ENCODE measurements around the gene DNAI4. TPM values are rescaled to one million over a fixed set of nuclear protein-coding genes. Genes with fewer than 3 reads are reported as not detected.
A peak's percentile ranks its signal among the peaks of the same experiment; 100 is the strongest.
"Not testable (repeated sequence)": the region's sequence is repeated elsewhere in the genome, so short reads cannot be mapped to it uniquely, and the experiment has no call there.

The DNAI4 gene
- total and polyA plus RNA-seq, 2 donors (not counting 1 experiment from before 2014, with no cell fraction given), result 0.30 to 2.7 TPM

- Mint-ChIP-seq H3K4me1 (peaks cover 13% of the 10 kb centered on the region), H3K9me3 (ENCODE audit: insufficient read depth) (no peaks in the 10 kb centered on the region), H3K27me3 (no peaks in the 10 kb centered on the region), H3K4me3 (peak overlapping the region; percentile 44), H3K27ac (no peak overlapping the region)
- Histone ChIP-seq H3K36me3 (replicated peaks in 1 of 2; ENCODE audit: control extremely low read depth in 1 of 2, control insufficient read depth in 1 of 2, extremely low read depth in 1 of 2, insufficient read depth in 2 of 2, low read length in 1 of 2) (no peaks in the 10 kb centered on the region), H3K9me3 (ENCODE audit: control extremely low read depth in 1 of 3, control insufficient read depth in 2 of 3, insufficient read depth in 1 of 3, low read length in 2 of 3) (no peaks in the 10 kb centered on the region), H3K9ac (ENCODE audit: low read length) (peak overlapping the region; percentile 37), H3K79me2 (ENCODE audit: control insufficient read depth, insufficient read depth, low read length) (no peaks in the 10 kb centered on the region), H2AFZ (ENCODE audit: insufficient read depth, low read depth, low read length, poor library complexity, severe bottlenecking) (peak overlapping the region; percentile 24), H4K20me1 (ENCODE audit: control insufficient read depth, insufficient read depth, low read length, poor library complexity, severe bottlenecking) (no peaks in the 10 kb centered on the region), H3K27ac (ENCODE audit: low read length in 2 of 2) (peak overlapping the region in 1 of 2 donors; percentile 36), H3K4me1 (ENCODE audit: control insufficient read depth in 2 of 2, insufficient read depth in 2 of 2, low read length in 2 of 2) (peaks cover 6 to 11% of the 10 kb centered on the region in 2 donors), H3K4me2 (replicated peaks; ENCODE audit: low read depth, low read length, poor library complexity, severe bottlenecking) (peak overlapping the region; percentile 54), H3K27me3 (replicated peaks in 1 of 4; ENCODE audit: control extremely low read depth in 1 of 4, control insufficient read depth in 3 of 4, insufficient read depth in 4 of 4, low read length in 3 of 4) (no peaks in the 10 kb centered on the region), H3K4me3 (ENCODE audit: control extremely low read depth in 1 of 5, extremely low read depth in 1 of 5, insufficient read depth in 1 of 5, low read depth in 2 of 5, low read length in 4 of 5) (no peak overlapping the region)
- no peak for TF ChIP-seq CTCF (IDR thresholded peaks at IDR 0.05)
- no peak for TF ChIP-seq EZH2 (IDR thresholded peaks at IDR 0.05; ENCODE audit: borderline replicate concordance, insufficient read depth, low read depth, low read length, poor library complexity, severe bottlenecking)
- intact Hi-C loops (cut with micrococcal nuclease), result no loop called here
- ATAC-seq (ENCODE audit: low read depth) (peak; percentile 21), DNase-seq (no peak)
- CTCF ChIA-PET, result interaction anchor here (0.7 to 1.1 kb wide), 3 partner anchors 22 to 449 kb away, joined by 3 read pairs; no protein-coding TSS in a partner anchor
- POLR2A ChIA-PET, result interaction anchor here (0.7 kb wide), 1 partner anchor 59 kb away, joined by 3 read pairs; no protein-coding TSS in a partner anchor
- no CpG with 5 or more reads among the region's 6 CpGs for WGBS (ENCODE audit: insufficient coverage)
Measured at GRCh38 chr1:66788231-66788939, 136.3 kb downstream of the DNAI4 start.

DNA sequence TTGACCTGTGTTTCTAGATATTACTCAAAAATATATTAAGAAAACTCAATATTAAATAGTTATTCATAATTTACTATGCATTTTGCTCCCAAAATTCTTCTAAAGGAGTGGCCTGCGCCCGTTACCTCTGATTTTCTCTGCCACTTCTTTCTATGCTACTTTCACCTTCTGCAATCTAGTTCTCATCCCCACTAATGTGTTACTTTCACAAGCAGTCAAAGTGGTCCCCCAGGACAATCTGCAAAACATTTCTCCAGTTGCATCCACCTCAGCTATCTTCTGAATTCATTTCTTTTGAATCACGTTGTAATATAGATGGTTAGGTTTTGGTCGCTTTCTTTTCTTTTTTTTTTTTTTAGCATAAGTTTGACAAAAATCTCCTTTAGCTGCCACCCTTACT, 137.0 kb downstream of the DNAI4 start:
- H3K9me3 ChIP-seq (ENCODE audit: control extremely low read depth in 1 of 3, control insufficient read depth in 2 of 3, insufficient read depth in 1 of 3, low read length in 2 of 3), result no peaks in the 10 kb centered on the region
- H3K27me3 Mint-ChIP-seq, result no peaks in the 10 kb centered on the region
- H3K4me2 ChIP-seq (replicated peaks; ENCODE audit: low read depth, low read length, poor library complexity, severe bottlenecking), result peak overlapping the region; percentile 54
- H3K27ac ChIP-seq (ENCODE audit: low read length in 2 of 2), result no peak overlapping the region
- TF ChIP-seq CTCF (IDR thresholded peaks at IDR 0.05) (no peak), EZH2 (IDR thresholded peaks at IDR 0.05; ENCODE audit: borderline replicate concordance, insufficient read depth, low read depth, low read length, poor library complexity, severe bottlenecking) (no peak)
- CTCF ChIA-PET, result interaction anchor here (1.0 to 1.1 kb wide), 3 partner anchors 9 to 426 kb away, joined by 3 to 6 read pairs (median 3); no protein-coding TSS in a partner anchor
- WGBS (ENCODE audit: insufficient coverage), result 79% methylated on average over 2 of the region's 4 CpGs
- H3K4me3 Mint-ChIP-seq, result no peak overlapping the region
- no peak overlapping the region for H2AFZ ChIP-seq (ENCODE audit: insufficient read depth, low read depth, low read length, poor library complexity, severe bottlenecking)
- ATAC-seq (ENCODE audit: low read depth) (no peak), DNase-seq (no peak)
- no peaks in the 10 kb centered on the region for H4K20me1 ChIP-seq (ENCODE audit: control insufficient read depth, insufficient read depth, low read length, poor library complexity, severe bottlenecking)
- peak overlapping the region; percentile 37 for H3K9ac ChIP-seq (ENCODE audit: low read length)
- no peaks in the 10 kb centered on the region for H3K36me3 ChIP-seq (replicated peaks in 1 of 2; ENCODE audit: control extremely low read depth in 1 of 2, control insufficient read depth in 1 of 2, extremely low read depth in 1 of 2, insufficient read depth in 2 of 2, low read length in 1 of 2)
- H3K4me3 ChIP-seq (ENCODE audit: control extremely low read depth in 1 of 5, extremely low read depth in 1 of 5, insufficient read depth in 1 of 5, low read depth in 2 of 5, low read length in 4 of 5), result no peak overlapping the region
- H3K4me1 Mint-ChIP-seq, result peaks cover 13% of the 10 kb centered on the region
- H3K9me3 Mint-ChIP-seq (ENCODE audit: insufficient read depth), result no peaks in the 10 kb centered on the region
- H3K79me2 ChIP-seq (ENCODE audit: control insufficient read depth, insufficient read depth, low read length), result no peaks in the 10 kb centered on the region
- peaks cover 6 to 11% of the 10 kb centered on the region in 2 donors for H3K4me1 ChIP-seq (ENCODE audit: control insufficient read depth in 2 of 2, insufficient read depth in 2 of 2, low read length in 2 of 2)
- intact Hi-C loops (cut with micrococcal nuclease), result no loop called here
- POLR2A ChIA-PET, result no interaction called here
- H3K27me3 ChIP-seq (replicated peaks in 1 of 4; ENCODE audit: control extremely low read depth in 1 of 4, control insufficient read depth in 3 of 4, insufficient read depth in 4 of 4, low read length in 3 of 4), result no peaks in the 10 kb centered on the region
- no peak overlapping the region for H3K27ac Mint-ChIP-seq

- ATAC-seq (ENCODE audit: low read depth); H3K9me3 Mint-ChIP-seq (ENCODE audit: insufficient read depth); H3K9ac ChIP-seq (ENCODE audit: low read length); H3K27me3 Mint-ChIP-seq; H3K4me3 Mint-ChIP-seq; intact Hi-C loops (cut with micrococcal nuclease); H3K27me3 ChIP-seq (replicated peaks in 1 of 4; ENCODE audit: control extremely low read depth in 1 of 4, control insufficient read depth in 3 of 4, insufficient read depth in 4 of 4, low read length in 3 of 4); H3K27ac Mint-ChIP-seq; H4K20me1 ChIP-seq (ENCODE audit: control insufficient read depth, insufficient read depth, low read length, poor library complexity, severe bottlenecking); DNase-seq; H2AFZ ChIP-seq (ENCODE audit: insufficient read depth, low read depth, low read length, poor library complexity, severe bottlenecking); H3K79me2 ChIP-seq (ENCODE audit: control insufficient read depth, insufficient read depth, low read length); H3K4me2 ChIP-seq (replicated peaks; ENCODE audit: low read depth, low read length, poor library complexity, severe bottlenecking); H3K4me3 ChIP-seq (ENCODE audit: control extremely low read depth in 1 of 5, extremely low read depth in 1 of 5, insufficient read depth in 1 of 5, low read depth in 2 of 5, low read length in 4 of 5); H3K36me3 ChIP-seq (replicated peaks in 1 of 2; ENCODE audit: control extremely low read depth in 1 of 2, control insufficient read depth in 1 of 2, extremely low read depth in 1 of 2, insufficient read depth in 2 of 2, low read length in 1 of 2); H3K9me3 ChIP-seq (ENCODE audit: control extremely low read depth in 1 of 3, control insufficient read depth in 2 of 3, insufficient read depth in 1 of 3, low read length in 2 of 3); CTCF ChIA-PET; POLR2A ChIA-PET; H3K27ac ChIP-seq (ENCODE audit: low read length in 2 of 2): not testable (repeated sequence)
- no CpG with 5 or more reads among the region's 2 CpGs for WGBS (ENCODE audit: insufficient coverage)
- H3K4me1 Mint-ChIP-seq, result peaks cover 13% of the 10 kb centered on the region
- H3K4me1 ChIP-seq (ENCODE audit: control insufficient read depth in 2 of 2, insufficient read depth in 2 of 2, low read length in 2 of 2), result peaks cover 6 to 11% of the 10 kb centered on the region in 2 donors
Measured at GRCh38 chr1:66785800-66786199, 138.9 kb downstream of the DNAI4 start.

Data from B cell (primary cell).